Mesenteric fat pad (tissue), 1 donor: ENCODE results near the gene ZSCAN5C. TPM values are rescaled to one million over a fixed set of nuclear protein-coding genes. Genes with fewer than 3 reads are reported as not detected.

Experiments used
- total RNA-seq: library from RNA; stranded (reverse); fragmentation: NEBNext Ultra II Directional; extraction: Animal tissue kit (Norgen Biotek cat#: 25700); gene quantifications from one replicate; pipeline ENCODE4 v1.2.1, GENCODE V29; 2021
- donor health status: DM: yes; HTN: yes; CAD: no.

The ZSCAN5C gene
- total RNA-seq, 1 donor from 2014 or later: not detected

Other genes with a start within 250 kb of the ZSCAN5C start
- not detected for gene NLRP5, start 215.5 kb upstream of the ZSCAN5C start, total RNA-seq
- gene ZNF787, start 81.0 kb upstream of the ZSCAN5C start, total RNA-seq: 35.1 TPM
- gene ZNF444, start 61.0 kb upstream of the ZSCAN5C start, total RNA-seq: 17.3 TPM
- not detected for gene GALP, start 26.3 kb upstream of the ZSCAN5C start, total RNA-seq
- not detected for gene ZSCAN5B, start 4.5 kb upstream of the ZSCAN5C start, total RNA-seq
- gene EDDM13, start 70.5 kb downstream of the ZSCAN5C start, total RNA-seq: not detected
- gene ZSCAN5A, start 112.6 kb downstream of the ZSCAN5C start, total RNA-seq: 12.9 TPM
- 3.1 TPM for gene ZNF582, start 191.3 kb downstream of the ZSCAN5C start, total RNA-seq
- 4.6 TPM for gene ZNF583, start 202.1 kb downstream of the ZSCAN5C start, total RNA-seq